ENCODE measurements around the gene ASPSCR1.

The ASPSCR1 gene

GRCh38 chr17:81983011-81983638 lies 5.7 kb downstream of the ASPSCR1 start:
- no peak for DNase-seq (ENCODE audit: low spot score)

DNA sequence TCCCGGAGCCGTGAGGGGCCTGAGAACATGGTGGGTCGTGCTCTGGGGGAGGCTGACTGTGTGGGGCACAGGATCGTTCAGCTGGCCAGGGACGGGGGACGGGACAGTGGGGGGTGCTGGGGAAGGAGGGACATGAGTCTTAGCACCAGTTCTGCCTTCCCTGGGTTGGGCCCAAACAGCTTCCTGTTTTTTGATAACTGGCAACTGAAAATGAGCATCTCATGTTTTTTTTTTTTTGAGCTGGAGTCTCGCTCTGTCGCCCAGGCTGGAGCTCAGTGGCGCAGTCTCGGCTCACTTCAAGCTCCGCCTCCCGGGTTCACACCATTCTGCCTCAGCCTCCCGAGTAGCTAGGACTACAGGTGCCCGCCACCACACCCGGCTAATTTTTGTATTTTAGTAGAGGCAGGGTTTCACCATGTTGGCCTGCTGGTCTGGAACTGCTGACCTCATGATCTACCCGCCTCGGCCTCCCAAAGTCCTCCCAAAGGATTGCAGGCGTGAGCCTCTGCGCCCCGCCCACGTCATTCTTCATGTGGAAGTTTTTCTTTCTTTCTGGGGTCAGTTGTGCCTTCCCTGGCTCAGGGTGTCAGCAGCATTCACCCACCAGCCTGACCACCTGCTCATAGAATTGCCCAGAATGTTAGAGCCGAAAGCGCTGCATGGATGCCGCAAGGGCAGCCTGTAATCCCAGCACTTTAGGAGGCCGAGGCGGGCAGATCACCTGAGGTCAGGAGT lies 6.4 kb downstream of the ASPSCR1 start:
- no peak for DNase-seq (ENCODE audit: low spot score)

DNA sequence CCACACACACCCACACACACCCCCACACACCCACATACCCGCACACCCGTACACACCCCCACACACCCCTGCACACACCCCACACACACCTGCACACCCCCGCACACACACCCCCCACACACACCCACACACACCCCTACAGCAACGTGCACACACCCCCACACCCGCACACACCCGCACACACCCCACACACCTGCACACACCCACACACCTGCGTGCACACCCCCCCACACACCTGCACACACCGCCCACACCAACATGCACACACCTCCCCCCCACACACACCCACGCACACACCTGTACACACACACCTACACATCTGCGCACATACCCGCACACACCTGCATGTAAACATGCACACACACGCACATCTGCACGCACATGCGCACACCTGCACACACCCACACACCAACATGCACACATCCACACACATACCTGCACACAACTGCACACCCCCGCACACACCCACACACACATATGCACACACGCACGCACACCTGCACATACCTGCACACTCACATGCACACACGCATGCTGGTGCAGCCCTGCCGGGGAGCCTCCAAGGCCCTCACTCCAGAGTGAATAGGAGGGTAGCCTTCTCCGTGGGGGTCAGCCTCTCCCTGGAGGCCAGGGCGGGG lies 7.5 kb downstream of the ASPSCR1 start:
- DNase-seq (ENCODE audit: low spot score): no peak

DNA sequence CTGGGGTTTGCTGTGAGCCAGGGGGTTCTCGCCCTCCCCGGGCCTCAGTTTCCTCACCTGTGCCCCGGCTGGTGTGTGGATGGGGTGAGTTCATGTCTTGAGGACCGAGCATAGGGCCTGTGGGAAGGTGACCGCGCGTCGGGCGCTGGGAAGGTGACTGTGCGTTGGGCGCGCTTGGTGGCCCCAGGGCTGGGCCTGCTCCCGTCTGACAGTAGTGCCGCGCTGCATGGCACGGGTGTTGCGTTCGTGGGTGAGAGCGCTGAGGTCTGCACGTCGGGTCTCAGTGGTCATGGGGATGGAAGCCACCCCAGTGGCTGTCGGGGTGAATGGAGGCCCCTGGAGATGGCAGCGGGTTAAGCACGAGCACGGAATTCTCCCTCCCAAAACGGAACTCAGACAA lies 9.2 kb downstream of the ASPSCR1 start:
- no peak for DNase-seq (ENCODE audit: low spot score)

GRCh38 chr17:81987161-81987770 lies 9.8 kb downstream of the ASPSCR1 start:
- DNase-seq (ENCODE audit: low spot score): no peak

- DNase-seq (ENCODE audit: low spot score): no peak
Observed at GRCh38 chr17:81990836-81991683, 13.6 kb downstream of the ASPSCR1 start.

DNA sequence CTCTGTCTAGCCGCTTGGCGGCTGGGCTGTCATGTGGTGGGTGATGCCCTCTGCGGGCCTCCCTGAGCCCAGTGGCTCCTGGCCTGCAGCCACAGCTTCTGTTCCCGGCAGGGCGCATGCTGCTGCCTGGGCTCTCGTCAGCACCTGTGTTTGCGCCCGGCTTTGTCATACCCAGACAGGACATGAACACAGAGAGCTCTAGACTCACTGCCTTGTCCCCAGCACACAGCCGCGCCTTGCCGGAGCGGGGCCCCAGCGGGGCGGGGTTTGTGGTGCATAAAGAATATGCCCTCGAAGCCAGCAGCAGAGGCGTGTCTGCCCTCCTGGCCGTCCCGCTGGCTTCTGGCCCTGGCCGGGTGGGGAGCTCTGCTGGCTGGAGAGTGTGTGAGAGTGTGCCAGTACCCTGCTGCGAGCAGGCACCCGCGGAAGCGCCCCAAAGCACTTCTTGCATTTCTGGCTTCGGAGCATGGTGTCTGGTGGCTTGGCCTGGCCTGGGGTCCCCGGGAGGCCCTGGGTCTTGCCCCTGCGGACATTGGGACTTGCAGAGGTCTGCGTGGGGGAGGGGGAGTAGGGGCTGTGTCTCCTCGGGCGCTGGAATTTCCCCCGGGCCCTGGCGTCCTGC lies 14.4 kb downstream of the ASPSCR1 start:
- DNase-seq (ENCODE audit: low spot score): peak; percentile 72

DNA sequence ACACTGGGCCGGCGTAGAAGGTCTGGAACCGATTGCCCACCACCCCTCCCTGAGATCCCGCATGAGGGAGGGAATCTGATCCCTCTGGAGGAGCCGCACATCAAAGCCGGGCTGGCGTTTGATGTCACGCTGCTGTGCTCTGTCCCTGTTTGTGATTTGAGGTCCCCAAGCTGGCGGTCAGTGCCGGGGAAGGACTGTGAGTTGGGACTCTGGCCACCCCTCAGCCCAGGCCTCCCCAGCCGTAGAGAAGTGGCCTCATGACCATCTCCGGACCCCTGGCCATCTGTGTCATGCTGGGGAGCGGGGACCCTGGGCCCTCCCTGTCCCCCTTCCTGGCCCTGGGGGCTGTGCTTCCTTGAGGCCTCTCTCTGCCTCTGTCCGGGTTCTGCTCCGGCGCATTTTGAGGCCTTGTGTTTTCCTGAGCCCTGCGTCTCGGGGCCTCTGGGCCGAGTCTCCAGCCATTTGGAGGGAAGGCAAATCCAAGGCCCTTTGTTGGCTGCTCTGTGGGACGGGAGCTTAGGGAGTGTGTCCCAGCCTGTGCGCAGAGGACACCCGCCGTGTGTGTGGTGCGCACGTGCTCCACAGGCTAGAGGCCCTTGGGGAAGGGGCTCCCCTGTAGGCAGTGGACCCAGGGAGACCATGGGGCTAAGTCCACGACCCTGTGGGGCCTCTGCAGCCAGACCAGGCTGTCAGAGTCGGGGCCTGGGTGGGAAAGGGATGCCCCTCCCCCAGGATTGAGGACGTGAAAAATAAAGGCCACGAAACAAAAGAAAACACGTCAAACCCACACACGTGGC lies 15.1 kb downstream of the ASPSCR1 start:
- DNase-seq (ENCODE audit: low spot score): no peak

DNA sequence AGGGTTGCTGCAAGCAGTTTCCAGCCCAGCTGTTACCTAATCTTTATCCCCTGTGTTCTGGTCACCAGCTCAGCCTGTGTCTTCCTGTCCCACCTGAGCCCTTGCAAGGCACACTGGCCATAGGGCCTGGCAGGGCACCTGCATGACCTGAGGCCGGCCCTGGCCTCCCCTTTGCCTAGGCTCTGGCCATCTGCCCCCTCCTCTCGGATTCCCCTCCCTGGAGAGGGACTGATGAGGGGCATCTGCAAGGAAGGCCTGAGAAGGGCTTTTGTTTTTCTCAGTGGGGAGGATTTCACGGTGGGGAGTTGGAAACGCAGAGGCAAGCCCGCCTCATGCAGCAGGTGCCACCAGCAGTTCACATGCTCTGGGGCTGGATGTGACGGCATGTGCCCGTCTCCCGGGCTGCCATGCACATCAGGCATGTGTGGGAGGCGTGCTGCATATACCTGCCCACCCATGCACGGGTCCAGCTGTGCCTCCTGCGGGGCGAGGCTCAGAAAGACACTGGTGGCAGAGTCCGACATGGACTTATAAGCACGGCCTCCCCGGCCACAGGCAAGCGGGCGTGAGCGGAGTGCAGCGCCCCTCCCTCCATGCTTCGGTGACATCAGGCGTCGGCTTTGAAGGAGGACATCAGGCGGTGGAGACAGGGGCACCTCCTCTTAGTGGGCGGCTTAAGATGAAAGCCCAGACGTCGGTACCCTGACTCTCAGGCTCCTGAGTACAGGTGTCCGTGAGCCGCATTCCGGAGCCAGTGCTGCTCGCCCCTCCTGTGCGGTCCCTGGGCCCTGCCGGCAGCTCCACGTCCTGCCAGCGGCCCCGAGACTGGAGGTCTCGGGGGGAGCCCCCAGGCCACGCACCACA lies 16.5 kb downstream of the ASPSCR1 start:
- DNase-seq (ENCODE audit: low spot score): no peak

DNA sequence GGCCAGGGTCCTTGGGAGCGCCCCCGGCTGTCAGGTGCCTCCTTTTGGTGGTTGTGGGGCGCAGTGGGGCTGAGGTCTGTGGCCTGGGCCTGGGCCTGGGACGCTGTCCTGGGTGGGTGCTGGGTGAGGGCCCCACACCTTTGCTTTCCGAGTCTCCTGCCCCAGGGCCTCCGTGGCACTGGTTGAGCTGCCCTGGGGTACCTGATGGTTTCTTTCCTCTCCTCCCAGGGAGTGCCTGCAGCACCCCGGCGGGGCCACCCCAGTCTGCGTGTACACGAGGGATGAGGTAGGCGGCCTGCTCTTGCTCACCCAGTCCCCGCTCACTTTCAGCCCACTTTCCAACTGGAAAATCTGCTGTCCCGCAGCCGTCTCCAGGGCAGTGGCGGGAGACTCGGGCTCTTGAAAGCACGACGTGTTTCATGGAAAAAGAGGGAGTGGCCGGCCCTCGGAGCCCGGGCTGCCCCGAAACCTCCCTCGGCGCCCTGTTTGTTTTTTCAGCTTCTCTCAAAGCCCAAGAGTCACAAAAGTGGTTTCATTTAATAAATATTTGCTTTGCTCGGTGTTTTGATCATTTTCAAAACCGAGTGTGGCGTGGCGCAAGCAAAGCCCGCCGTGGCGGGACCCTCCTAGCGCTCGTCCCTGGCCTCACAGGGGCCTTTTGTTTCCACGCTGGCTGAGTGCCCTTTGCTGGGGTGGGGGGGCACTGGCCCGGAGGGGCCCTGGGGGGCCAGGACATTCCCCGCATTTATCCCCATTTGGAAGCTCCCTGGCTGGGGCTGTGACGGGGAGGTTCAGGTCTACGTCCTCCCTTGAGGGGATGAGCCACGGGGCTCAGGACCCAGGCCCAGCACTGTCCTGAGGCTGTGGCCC lies 17.4 kb downstream of the ASPSCR1 start:
- DNase-seq (ENCODE audit: low spot score): no peak

DNA sequence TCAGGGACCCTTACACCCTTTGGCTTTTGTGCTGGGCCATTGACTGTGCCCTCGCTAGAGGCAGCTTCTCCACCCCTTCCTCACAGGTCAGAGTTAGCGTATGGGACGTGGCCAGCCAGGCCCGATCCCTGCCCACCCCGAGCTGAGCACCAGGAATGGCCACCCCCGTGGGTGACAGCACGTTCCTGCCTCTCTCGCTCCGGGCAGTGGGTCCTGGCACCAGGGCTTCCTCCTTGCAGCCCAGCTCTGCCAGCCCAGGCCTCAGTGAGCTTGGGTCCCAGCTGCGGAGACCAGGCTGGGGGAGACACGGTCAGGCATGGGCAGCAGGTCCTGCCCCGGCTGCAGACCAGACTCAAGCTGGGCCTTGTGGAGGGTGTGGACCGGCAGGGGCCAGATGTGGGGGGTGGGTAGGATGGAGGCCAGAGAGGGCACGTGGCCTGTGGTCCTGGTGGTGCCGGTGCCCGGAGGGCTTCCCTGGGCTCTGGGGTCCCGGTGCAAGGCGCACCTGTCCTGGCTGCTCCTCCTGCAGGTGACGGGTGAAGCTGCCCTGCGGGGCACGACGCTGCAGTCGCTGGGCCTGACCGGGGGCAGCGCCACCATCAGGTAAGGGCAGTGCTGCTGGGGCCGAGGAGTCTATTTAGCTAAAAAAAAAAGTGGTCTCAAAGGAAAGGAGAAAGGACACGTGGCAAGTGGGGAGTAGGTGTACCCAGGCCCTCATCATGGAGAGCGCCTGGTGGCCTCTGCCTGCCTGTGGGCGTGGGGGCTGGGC lies 18.2 kb downstream of the ASPSCR1 start:
- no peak for DNase-seq (ENCODE audit: low spot score)

DNA sequence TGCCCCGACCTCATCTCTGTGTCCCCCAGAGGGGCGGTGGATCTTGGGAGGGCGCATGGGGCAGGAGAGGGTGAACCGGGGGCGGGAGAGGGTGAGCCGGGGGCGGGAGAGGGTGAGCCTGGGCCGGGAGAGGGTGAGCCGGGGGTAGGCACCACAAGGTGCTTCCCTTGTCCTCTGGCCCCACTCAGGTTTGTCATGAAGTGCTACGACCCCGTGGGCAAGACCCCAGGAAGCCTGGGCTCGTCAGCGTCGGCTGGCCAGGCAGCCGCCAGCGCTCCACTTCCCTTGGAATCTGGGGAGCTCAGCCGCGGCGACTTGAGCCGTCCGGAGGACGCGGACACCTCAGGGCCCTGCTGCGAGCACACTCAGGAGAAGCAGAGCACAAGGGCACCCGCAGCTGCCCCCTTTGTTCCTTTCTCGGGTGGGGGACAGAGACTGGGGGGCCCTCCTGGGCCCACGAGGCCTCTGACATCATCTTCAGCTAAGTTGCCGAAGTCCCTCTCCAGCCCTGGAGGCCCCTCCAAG lies 18.9 kb downstream of the ASPSCR1 start:
- DNase-seq (ENCODE audit: low spot score): no peak

DNA sequence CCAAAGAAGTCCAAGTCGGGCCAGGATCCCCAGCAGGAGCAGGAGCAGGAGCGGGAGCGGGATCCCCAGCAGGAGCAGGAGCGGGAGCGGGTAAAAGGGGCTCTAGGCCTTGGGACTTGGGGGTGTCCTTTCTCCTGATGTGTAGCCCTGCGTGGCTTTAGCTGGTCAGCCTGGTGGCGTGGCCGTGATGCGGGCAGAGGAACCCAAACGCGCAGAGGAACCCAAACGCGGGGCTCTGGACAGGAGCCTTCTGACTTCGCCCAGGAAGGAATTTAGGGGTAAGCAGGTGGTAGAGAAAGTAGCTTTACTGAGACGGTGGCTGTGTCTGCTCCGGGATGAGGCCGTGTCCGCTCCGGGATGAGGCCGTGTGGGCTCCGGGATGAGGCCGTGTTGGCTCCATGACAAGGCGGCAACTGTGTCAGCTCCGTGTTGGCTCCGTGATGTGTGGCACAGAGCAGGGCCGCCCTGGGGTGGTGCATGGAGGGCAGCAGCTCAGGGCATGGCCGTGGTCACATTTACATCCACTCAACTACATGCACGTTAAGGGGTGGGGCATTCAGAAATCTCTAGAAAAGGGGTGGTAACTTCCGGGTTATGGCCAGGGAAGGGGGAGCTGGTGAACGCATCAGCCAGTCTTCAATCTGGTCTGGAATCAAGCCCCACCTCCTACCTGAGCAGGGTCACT lies 19.5 kb downstream of the ASPSCR1 start:
- no peak for DNase-seq (ENCODE audit: low spot score)

- no peak for DNase-seq (ENCODE audit: low spot score)
Observed at GRCh38 chr17:81998212-81998611, 20.8 kb downstream of the ASPSCR1 start.

- DNase-seq (ENCODE audit: low spot score): no peak
Observed at GRCh38 chr17:81998691-81999438, 21.4 kb downstream of the ASPSCR1 start.

DNA sequence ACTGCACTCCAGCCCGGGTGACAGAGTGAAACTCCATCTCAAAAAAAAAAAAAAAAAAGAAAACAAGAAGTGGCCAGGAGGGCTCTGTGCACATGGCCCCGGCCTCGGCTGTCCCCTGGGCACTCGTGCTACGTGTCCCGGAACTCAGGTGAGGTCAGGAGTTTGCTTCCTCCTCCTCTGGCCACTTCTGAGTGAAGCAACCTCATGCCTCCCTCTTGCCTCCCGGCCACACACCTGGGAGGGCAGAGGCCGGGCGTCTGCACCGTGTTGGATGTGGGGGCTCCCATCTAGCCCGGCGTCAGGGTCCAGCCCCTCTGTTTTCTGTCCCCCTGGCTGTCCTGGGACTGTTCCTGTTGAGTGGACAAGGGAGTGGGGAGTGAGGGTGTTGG lies 22.2 kb downstream of the ASPSCR1 start:
- no peak for DNase-seq (ENCODE audit: low spot score)
